GM19397 (cell line): ENCODE results near the gene ESYT2.
"Not testable (repeated sequence)": the region's sequence is repeated elsewhere in the genome, so short reads cannot be mapped to it uniquely, and the experiment has no call there.

Experiments
- ATAC-seq: cut with Tn5 transposase; IDR thresholded peaks from one replicate; pipeline ENCODE4 v1.9.1; 2021; ENCODE audit warnings: mild to moderate bottlenecking, moderate library complexity; ENCODE audit not compliant: unreplicated experiment

Gene ESYT2

DNA sequence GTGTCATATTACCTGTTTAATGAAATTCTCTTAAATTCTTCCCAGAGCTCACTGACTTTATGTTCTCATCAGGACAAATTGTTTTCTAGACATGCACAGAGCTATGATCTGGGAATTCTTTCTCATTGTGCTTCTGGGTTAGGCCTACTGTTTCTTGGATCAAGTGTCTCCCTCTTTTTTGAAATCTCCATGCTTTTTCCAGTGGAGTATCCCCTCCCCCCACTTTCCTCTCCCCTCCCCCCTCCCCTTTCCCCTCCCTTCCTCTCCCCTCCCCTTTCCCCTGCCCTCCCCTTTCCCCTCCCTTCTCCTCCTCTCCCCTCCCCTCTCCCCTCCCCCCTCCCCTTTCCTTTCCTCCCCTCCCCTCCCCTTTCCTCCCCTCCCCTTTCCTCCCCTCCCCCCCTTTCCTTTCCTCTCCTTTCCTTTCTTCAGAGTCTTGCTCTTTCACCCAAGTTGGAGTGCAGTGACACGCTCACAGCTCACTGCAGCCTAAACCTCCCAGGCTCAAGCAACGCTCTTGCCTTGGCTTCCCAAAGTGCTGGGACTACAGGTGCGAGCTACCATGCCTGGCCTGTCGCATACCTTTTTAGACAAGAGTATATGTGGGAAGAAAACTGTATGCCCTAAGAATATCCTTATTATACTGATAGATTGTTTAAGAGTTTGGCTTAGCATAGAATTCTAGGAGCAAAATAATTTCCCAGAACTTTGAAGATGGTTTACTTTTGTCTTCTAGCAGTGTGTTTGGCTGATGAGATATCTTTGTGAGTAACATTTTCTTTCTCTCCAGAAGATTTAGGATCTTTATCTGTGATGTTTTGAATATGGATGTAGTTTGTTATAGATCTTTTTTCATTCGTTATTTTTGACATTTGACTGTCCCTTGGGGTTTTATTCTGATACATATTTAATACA lies 29.5 kb upstream of the ESYT2 start:
- ATAC-seq, result no peak

DNA sequence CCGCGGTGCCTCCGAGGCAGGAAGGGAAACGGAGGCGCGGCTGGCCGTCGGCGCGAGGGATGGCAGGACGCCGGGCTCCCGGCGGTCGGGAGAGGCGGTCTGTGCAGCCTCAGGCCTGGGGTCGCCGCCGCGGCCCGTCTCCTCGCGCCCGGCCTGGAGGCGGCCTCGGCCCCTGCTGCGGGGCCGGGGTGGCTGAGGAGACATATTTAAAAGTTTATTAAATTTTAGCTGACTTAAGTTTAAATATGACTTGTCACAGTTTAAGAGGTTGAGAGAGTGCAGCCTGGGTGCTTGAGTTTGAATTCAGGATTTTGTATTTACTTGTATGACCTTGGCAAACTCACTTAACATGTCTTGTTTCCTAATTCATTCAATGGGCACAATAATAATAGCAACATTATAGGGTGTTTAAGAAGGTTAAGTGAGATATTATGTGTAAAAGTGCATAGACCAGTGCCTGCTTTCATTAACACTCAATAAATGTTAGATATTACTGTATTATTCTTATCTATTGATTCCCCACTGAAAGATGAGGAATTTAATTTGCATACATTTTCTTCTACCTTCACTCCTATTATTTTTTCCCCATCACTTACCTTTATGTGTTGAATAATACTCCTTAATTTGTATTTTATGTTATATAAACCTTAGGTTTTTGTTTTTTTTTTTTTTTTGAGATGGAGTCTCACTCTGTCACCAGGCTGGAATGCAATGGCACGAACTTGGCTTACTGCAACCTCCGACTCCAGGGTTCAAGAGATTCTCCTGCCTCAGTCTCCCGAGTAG lies 27.8 kb upstream of the ESYT2 start:
- peak; percentile 27 for ATAC-seq

DNA sequence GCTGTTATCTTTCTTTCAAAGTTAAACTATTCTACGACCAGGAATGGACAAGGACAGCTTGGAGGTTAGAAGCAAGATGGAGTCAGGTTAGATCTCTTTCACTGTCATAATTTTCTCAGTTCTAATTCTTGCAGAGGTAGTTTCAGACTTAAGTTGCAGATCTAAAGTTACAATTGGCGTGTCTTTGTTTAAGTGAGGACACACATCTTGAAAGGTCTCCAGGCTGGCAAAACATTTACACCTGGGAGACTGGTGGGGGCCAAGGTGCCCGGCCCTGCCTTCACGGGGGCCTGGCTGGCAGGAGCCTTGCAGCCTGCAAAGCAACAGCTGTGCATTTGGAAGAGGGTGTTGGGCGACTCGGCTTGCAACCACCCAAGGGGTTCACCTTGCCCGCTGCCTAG lies 25.4 kb upstream of the ESYT2 start:
- no peak for ATAC-seq

DNA sequence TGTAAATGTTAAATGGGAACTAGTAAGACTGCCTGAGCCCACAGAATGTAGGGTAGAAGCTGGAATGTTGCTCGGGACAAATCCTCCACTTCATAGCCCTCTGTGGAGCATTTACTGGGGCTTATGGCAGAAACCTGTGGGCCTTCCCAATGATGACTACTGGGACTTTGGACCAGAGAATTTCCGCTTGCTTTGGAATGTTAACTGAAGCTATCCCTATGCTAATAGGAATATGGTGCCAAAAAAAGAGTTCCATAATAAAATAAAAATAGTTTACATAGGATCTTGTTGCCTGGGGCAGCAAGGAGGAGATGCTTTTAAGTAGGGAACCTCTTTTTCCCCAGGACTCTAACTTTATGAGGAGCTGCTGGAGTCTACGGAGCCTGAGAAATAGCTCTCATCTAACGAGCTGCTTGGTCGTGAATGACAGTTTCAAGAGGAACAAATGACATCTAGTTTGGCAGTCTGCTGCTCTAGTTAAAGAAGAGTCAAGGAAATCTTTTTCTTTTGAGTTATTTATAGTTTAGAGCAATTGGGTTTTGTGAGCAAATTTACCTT lies 21.3 kb upstream of the ESYT2 start:
- ATAC-seq, result no peak

DNA sequence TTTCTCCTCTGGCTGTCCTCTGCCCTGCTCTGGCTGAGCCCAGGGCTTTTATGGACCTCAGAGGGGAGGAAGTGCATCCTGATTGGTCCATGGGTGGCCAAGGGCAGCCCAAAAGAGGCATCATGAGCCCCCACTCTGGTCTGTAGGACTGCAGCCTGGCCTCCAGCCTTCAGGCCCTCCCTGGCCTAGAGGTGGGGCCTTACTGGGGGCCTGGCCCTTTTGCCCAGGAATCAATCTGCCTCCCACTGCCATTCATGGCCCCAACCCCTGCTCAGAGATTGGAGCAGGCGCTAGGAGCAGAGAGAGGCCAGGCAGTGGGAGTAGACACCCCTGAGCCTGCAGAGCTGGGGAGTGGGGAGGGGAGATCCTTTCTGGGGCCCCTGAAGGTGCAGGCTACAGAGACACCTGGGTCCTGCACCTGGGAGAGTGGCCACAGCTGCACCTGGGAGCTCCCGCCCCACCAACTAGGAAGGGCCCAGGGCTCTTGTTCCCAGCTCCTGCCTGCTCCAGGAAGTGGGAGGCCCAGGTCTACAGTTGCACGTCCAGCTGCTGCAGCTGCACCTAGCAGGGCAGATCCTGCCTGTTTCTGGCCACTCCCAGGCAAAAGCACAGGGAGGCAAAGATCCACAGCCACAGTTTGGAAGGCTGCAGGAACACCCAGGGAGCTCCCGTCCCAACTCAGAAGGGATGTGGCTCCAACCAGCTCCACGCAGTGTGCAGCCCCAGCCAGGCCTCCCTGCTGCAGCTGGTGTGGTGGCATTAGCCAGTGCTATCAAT lies 20.6 kb upstream of the ESYT2 start:
- no peak for ATAC-seq

DNA sequence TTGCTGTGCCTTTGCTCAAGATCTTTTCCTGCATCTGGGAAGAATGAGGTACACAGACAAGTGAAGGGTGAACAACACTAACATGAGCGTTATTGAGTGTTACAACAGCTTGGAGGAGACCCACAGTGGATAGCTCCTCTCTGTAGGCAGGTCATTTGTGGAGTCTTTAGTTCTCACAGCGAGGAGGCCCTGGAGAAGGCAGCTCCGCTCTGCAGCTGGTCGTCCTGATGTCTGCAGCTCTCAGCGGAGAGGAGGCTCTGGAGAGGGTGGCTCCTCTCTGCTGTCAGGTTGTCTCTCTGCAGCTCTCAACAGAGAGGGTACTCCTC lies 20.1 kb upstream of the ESYT2 start:
- no peak for ATAC-seq

DNA sequence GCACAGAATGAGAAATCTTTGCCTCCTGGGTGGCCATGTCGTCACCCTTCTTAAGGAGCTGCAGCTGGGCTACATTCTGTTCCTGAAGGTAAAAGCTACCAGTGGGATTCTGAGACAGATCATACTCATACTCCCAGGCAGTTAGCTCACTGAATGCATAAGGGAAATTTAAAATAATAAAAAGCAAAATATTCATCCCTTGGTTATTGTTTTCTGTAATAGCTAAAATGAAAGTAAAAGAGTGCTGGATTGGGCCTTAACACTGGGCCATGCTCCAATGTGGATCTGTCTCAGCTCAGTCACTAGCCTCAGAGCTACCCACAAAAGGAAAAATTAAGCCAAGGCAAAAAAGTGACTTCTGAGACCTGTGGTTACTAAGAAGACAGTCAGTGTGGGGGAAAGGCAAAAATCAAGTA lies 18.1 kb upstream of the ESYT2 start:
- no peak for ATAC-seq

DNA sequence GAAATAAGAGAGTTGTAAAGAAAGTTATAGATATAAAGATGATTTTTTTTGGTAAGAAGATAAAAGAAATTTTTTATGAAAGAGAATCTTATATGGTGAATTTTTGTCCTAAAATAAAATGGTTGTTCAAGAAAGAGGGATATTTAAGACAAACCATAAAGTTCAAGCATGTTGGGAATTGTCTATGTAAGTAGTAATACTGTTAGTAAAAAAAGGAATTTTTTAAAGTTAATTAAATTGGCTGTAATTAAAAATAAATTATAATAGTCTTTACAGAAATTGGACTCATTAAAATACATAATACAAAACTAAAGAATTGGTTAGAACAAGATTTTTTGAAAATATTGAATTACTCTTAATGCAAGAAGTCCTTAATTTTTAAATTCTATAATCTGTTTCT lies 17.0 kb upstream of the ESYT2 start:
- no peak for ATAC-seq

DNA sequence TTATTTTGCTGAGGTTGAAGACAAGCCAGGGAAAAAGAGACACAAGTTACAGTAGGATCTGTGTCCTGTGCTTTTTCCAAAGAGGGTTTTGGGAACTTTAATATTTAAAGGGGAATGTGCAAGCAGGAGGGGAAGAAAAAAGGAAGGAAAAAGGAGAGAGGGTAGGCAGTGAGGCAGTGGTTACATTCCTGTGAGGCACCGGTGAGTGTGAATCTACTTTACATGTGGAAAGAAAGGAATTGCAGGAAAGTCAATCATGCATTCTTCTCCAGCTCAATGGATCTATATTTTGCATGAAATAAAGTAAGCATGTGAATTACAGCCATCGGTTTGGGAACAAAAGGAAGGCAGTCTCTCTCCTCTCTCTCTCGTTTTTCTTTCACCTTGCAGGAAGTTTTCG lies 14.5 kb upstream of the ESYT2 start:
- no peak for ATAC-seq

DNA sequence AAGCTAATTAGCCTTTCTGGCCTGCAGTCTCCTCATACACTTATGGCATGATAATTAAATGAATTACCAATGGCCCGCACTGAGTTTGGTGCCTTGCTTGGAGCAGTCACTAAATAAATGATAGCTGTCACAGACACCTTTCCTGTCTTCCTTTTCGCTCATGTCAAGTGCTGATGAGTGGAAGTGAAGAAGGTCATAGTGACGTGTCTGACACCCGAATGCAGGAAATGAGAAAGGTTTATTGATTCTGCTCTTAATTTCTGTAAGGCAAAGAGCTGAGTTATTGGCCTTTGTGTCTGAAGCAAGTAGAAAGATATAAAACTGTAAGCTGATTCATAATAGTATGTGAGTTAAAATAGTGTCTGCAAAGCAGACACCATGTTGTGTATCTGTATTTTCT lies 13.2 kb upstream of the ESYT2 start:
- no peak for ATAC-seq

DNA sequence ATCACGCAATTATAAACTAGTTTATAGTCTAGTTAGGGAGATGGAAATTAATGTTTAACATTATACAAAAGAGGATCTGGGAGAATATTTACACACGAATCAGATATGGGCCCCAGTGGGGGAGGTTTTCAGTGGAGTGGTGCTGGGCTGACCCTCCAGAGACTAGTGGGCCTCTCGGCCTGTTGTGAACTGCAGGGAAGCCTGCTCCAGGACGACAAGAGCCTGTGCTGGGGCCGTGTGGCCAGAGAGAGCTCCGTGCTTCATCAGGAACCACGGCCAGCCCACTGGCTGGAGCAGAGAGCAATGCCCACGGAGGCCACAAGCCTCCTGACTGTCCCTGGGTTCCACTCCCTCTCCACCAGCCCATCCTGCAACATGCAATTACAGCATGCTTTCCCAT lies 11.3 kb upstream of the ESYT2 start:
- no peak for ATAC-seq

DNA sequence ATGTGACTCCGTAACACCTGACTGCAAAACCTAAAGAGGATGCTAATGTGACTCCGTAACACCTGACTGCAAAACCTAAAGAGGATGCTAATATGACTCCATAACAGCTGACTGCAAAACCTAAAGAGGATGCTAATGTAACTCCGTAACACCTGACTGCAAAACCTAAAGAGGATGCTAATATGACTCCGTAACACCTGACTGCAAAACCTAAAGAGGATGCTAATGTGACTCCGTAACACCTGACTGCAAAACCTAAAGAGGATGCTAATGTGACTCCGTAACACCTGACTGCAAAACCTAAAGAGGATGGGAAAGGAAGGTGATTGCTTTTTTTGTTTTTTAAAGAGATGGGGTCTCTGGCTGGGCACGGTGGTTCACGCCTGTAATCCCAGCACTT lies 9.9 kb upstream of the ESYT2 start:
- ATAC-seq, result not testable (repeated sequence)

DNA sequence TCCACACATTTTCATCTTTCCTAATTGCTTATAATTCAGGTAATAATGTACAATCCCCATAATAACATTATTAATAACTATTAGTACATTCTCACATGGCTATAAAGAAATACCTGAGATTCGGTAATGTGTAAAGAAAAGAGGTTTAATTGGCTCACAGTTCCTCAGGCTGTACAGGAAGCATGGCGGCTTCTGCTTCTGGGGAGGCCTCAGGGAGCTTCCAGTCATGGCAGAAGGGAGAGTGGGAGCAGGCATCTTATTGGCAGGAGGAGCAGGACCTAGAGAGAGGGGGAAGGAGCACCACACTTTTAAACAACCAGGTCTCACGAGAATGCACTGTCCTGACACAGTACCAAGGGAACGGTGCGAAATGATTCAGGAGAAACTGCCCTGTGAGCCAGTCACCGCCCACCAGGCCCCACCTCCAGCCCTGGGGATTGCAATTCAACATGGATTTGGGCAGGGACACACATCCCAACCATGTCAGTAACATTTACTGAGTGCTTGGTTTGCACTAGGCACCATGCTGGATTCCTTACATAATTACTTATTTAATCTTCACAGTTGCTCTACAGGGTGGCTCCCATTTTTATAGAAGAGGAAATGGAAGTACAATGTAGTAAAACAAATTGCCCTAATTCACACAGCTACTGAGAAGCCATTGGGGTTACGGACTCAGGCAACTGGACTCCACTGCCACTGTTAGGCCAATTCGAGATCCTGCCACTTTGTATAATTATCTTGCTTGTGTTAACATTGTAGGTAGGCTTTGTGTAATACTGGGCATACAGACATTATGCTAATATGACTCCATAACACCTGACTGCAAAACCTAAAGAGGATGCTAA lies 8.7 kb upstream of the ESYT2 start:
- ATAC-seq, result no peak

DNA sequence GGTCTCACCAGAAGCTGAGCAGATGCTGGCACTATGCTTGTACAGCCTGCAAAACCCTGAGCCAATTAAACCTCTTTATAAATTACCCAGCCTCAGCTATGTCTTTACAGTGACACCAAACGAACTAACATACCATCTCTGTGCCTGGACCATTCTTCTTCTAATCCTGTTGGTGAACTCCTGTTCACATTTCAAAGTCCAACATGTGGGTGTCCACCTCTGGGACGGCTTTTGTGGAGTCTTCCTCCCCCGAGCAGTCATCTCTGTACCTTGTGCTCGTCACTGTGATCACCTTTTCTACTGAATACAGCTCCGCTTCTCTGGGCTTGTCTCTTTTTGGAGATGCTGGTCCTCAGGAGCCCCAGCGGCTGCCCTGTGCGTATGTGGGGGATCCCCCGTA lies 7.4 kb upstream of the ESYT2 start:
- no peak for ATAC-seq

DNA sequence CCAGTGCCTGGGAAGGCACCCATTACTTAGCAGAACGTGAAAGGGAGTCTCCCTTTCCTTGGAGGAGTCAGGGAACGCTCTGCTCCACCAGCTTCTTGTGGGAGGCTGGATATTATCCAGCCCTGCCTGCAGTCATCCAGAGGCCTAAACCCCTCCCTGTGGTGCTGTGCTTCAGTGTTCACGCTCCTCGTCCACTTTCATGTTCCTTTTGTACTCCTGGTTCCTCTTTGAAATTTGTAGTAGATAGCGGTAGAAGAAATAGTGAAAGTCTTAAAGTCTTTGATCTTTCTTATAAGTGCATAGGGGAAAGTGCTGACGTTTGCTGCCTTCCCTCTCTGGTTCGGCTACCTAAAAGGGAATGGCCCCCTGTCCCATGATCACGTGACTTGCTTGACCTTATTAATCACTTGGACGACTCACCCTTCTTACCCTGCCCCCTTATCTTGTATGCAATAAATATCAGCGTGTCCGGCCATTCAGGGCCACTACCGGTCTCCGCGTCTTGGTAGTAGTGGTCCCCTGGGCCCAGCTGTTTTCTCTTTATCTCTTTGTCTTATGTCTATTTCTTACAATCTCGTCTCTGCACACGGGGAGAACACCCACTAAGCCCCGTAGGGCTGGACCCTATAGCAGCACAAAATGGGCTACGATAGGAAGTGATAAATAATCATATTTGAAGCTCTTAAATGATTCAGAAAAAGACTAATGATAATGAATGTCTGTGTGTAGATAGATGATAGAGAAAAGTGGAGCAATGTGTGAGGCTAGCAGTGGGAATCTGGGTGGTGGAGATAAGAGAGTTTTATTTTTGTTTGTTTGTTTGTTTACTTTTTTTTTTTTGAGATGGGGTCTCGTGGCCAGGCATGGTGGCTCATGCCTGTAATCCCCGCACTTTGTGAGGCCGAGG lies 5.8 kb upstream of the ESYT2 start:
- ATAC-seq, result no peak

DNA sequence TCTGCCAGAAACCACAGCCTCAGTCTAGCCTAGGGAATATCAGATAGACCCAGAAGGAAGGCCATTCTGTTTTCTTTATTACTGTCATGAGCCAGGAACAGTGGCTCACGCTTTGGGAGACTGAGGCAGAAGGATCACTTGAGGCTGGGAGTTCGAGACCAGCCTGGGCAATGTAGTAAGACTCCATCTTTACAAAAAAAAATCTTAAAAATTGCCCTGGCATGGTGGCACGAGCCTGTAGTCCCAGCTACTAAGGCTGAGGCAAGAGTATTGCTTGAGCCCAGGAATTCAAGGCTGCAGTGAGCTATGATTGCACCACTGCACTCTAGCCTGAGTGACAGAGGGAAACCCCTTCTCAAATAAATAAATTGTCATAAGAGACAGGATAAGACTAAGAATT lies 3.7 kb upstream of the ESYT2 start:
- no peak for ATAC-seq

DNA sequence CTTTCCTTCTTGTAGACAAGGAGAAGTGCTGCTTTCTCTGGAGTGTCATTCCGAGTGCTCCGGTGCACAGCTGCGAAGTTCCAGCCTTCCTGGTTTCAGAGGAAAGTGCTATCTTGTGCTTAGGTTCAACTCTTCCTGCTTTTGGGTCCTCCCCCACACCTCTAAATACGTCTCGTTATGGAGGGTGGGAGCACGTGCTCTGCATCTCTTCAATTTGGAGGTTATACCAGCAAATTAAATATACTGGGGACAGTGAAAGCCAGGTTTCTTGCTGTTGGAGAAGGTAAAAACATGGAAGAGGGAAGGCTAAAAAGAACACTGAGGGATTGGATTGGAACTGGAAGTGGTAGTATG lies 2.4 kb upstream of the ESYT2 start:
- ATAC-seq, result no peak

DNA sequence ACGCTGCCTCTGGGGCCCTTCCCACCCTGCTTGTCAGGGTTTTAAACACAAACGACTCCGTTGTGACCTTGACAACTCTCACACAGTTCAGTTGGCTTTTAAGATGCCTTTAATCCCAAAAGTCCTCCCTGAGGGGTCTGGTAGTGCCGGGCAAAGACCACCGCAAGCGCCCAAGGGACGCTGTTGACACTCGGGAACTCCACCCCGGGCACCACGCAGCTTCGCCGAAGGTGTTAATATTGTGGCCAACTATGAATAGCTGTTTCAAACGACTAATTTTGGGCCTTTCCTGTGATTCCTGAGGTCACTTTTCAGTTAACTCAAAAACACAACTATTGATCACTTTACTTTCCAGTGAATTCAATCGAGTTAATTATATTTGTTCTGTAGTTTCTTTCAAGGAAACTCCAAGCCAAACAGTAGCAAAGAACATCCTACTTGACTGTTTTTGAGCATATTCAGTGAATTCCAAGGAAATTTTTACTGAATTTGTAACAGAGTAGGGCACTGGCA lies 958 bp upstream of the ESYT2 start:
- ATAC-seq, result no peak

DNA sequence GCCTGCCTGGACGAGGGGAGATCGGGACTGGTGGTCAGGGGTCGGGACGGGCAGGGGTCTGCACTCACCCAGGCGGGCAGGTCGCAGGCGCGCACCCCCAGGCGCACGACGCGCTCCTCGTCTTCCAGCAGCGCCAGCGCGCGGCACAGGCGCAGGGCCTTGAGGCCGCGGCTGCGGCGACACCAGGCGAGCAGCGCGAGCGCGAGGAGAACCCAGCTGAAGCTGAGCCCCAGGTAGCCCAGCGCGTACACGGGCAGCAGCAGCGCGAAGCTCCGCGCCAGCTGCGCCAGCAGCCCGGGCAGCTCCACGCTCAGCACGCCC lies 328 bp downstream of the ESYT2 start:
- peak; percentile 60 for ATAC-seq
